Stimulated activated CD4-positive, alpha-beta T cell treated with anti-CD3 and anti-CD28 coated beads, Interleukin-4, amount 100 ng/mL, for 48 hours (primary cell): ENCODE measurements around the gene COL28A1.

Experiments used
- DNase-seq, 2 donors: peaks; one replicate each; pipeline ENCODE4 v3.0.0-alpha.2; 2020; ENCODE audit warnings: low read depth in 2 of 2

The COL28A1 gene

DNA sequence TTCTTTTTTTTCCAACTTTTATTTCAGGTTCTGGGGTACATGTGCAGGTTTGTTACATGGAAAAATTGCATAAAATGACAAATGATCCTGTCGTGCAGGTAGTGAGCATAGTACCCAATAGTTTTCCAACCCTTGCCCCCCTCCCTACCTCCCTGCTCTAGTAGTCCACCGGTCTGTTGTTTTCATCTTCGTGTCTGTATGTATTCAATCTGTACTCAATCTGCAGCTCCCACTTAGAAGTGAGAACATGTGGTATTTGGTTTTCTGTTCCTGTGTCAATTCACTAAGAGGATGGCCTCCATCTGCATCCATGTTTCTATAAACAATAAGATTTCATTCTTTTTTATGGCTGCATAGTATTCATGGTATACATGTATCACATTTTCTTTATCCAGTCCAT lies 202.1 kb downstream of the COL28A1 start:
- DNase-seq, result no peak

DNA sequence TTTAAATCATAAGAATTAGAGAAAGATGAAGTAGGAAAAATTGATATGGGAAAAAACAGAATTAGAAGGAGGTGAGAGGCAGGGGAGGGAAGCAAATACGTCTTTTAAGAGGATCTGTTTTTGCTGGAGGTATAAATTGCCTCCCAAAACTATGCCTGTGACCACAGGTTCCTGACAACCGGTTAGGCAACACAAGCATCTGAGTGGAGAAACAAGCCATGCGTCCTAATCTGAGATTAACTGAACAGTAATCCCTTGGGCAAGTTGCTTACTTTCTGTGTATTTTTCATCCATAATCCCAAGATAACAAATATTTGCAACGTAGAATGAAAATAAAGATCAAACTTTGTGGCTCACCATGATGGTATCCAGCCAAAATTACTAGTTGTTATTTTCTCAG lies 204.2 kb downstream of the COL28A1 start:
- no peak for DNase-seq

DNA sequence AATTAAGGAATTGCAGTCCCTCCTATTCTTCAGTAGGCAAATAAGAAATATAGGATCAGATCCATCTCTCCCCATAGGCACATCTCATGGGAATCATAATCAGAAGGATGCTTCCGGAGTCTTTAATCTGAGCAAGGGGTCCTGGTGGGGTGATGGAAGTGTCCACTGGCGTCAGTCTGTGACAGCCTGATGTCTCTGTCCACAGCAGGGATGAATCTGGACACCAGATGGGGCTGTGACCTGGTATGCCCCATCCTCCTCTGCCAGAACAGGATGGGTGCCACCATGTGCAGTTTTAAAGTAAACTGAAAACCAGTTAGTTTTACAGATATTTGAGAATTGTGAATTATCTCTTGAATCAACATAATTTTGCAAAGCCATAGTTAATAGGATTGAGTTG lies 204.7 kb downstream of the COL28A1 start:
- DNase-seq, result no peak

DNA sequence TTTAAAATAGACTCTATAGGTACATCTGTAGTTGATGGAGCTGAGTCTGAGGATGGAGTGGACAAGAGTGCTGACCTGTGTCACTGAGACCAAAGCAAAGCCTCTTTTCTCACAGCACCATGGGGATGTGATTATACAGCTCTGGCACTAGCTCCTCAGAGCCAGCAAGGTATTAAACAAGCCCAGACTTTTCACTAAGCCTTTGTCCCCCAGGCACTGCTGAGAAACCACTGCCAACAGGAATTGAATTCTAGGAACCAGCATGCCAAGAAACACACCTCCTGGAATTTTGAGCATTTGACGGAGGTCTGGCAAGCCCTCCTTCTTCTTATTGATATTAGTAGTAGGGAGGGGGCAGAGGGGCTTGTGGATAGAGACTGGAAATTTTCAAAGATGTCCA lies 206.3 kb downstream of the COL28A1 start:
- DNase-seq, result no peak

DNA sequence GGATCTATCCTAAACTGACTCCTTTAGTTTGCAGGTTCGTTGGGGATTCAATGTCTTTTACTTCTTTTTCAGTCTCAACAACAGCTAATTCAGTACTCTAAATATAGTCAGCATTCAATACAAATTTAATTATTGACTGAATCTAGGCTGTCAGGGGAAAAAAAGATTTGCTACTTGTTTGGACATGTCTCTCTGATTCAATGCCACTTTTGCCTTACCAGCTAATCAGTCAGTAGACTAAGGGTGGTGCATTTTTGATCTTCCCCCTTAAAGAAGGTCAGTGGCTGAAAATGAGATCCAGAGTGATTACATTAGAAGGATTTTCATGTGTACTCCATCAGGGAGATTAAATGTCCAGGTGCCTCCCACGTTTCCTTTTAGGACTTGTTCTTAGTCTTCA lies 208.2 kb downstream of the COL28A1 start:
- no peak for DNase-seq

DNA sequence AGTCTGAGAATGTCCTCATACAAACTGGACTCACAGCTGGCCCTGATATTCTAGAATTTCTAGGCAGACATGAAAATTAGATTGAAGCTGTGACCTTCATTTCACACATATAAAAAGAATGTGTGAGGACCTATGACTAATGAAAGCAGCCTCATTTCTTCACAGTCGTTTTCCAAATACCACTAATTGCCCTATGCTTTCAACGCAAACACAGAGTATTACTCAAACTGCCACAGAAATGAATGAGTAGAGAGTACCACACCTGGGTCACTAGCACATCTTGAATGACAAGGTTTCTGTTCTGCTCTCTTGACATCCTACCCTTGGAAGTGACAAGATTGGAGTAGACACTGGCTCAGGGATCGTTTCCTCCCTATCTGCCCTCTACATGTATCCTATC lies 211.0 kb downstream of the COL28A1 start:
- no peak for DNase-seq

DNA sequence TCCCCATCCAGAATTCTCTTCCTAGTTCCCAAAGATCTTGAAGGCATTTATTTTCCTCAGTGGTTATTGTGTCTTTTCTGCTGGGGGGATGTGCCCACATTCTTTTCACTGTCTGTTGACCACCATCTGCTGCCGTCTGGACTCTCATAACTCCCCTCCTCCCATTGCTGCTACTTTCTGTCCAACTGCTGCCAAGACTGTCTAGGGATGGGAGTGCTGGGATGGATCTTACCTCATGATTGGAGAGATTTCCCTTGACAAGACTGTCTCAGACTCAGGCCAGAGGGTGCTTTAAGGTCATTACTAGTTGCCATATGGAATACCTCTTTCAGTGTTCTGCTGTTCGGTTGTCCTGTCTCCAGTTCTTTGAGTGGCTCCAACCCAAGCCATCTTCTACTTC lies 211.8 kb downstream of the COL28A1 start:
- DNase-seq, result no peak

DNA sequence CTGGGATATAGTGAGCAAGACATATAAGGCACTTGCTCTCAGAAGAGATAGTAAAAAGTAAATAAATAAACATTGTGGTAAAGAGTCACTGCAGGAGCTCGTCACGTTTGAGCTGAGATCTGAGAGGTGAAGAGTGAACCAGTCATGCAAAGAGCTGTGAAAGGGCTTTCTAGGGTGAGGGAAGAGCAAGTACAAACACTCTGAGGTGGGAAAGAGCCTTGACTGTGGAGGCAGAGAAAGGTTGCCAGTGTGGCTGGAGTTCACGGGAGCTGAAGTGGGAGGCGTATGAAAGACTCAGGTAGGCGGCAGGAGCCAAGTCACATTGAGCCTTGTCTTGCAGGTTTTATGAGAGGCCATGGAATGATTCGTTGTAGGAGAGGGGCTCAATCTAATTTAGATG lies 212.3 kb downstream of the COL28A1 start:
- no peak for DNase-seq

DNA sequence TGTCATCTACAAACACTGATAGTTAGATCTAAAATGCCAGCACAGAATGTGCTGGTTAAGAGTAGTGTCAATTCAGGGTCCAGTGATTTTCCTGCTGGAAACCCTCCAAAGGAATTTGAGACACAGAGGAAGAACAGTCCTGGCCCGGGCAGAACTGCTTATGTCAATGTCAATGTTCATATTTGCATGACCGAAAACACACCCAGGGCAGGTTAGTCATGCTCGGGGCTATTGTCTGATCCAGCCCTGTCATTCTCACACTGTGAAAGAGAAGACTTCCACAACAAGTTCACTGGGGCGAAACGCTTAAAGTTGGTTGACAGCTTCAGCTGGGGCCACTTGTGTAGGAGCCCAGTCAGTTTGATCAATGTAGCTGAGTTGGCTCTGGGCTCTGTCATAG lies 214.0 kb downstream of the COL28A1 start:
- DNase-seq, result no peak

DNA sequence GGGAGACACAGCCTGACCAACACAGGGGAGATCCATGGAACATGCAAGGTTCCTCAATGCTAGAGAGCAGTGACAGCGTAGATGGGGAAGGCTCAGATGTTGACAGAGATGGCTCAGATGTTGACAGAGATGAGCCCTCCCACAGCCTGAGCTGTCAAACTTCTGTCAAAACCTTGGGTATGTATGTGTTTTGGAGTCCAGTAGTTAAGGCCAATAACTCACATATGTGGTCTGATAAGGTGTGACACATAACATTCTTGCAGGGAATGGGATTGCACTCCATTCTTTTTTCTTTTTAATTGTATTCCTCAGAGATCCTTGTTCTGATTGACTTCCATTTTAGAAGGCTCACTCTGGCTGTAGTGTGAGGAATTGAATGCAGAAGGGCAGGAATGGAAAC lies 217.1 kb downstream of the COL28A1 start:
- no peak for DNase-seq

DNA sequence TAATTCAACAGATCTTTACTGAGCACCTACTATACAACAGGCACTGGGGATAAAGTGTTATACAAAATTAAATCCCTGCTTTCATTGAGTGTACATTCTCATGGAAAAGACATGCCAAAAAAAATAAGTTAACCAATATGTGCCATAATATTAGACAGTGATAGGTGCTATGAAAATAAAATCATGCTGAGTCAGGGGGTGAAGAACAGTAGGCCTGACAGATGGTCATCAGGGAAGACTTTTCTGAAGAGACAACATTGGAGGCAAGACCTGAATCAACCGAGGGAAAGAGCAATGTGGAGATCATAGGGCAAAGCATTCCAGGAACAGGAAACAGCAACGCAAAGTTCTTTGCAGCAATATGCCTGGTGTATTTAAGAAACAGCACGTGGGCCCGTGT lies 217.8 kb downstream of the COL28A1 start:
- DNase-seq, result no peak

DNA sequence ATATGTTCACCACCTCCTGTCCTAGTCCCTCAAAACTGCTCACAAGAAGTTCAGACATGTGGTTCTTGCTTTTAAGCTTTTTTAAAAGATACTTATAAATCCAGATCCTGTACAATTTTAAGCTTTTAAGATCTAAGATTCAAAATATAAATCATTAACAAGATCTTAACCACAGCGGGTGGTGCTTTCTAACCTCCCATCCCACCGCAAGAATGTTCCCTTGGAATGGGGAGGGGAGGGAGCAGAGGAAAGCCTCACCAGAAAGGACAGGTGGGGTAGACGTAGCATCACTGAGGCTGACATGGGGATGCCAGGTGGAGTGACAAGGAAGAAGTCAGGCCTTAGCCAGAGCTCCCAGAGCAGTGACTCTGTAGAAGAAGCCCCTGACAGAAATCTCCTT lies 219.8 kb downstream of the COL28A1 start:
- DNase-seq, result no peak

DNA sequence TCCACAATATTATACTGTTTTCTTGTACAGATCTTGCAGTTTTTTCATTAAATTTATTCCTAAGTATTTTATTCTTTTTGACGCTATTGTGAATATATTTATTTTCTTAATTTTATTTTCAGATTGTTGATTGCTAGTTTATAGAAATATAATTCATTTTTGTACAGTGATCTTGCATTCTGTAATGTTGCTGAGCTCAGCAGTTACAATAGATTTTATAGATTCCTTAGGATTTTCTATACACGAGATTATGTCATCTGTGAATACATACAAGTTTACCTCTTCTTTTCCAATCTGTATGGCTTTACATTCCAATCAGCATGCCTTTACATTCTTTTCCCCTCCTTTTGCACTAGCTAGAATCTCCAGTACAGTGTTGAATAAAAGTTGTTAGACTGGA lies 223.3 kb downstream of the COL28A1 start:
- DNase-seq, result no peak

DNA sequence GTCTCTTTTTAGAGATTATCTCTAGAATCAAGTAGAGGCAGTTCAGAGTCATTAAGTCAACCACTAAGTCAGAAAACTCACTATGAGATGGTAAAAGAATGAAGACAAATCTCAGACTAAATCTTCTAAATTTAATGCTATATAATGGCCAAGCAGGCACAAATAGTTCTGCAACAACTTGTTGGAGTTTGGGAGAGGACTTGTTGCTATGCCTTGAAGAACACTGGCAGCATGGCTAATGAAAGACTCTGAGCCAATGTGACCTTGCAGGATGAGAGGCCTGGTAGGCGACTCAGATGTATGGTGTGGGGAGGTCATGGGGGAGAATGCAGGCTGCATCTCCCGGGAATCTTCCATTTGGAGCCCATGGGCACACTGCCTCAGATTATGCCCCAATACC lies 224.7 kb downstream of the COL28A1 start:
- DNase-seq, result no peak

DNA sequence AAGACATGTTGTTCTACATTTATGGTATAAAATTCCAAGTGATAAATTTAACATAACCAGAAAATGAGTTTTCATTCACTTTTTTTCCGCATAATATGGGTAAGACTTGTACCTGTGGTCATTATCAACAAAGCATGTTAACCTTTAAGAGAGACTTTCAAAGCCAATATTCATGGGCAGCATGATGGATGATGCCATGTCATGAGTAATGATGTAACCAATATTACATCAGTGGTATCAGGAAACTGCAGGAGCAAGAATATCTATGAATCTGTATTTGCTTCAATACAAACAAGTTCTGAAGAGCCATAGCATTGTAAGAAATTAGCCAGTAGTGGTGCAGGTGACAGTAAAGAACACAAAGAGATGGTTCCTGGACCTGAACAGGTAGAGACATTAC lies 226.5 kb downstream of the COL28A1 start:
- DNase-seq, result no peak
